ENCODE results near the gene CX3CL1. TPM values are rescaled to one million over a fixed set of nuclear protein-coding genes. Genes with fewer than 3 reads are reported as not detected.

Gene CX3CL1
- total RNA-seq, 1 donor from 2014 or later: 9.6 TPM

GRCh38 chr16:57367116-57367752 is 5.1 kb upstream of the CX3CL1 start:
- H2AFZ ChIP-seq (ENCODE audit: low read depth, low read length): no peak overlapping the region
- no peaks in the 10 kb centered on the region for H3K36me3 ChIP-seq (ENCODE audit: insufficient read depth, low read length)
- H3K9me3 ChIP-seq (ENCODE audit: insufficient read depth, low read depth, low read length): no peaks in the 10 kb centered on the region
- no peak overlapping the region for H3K9ac ChIP-seq (ENCODE audit: low read length)
- Mint-ChIP-seq H3K4me1 (ENCODE audit: low read depth, unreplicated experiment) (no peaks in the 10 kb centered on the region), H3K36me3 (ENCODE audit: low read depth, unreplicated experiment) (no peaks in the 10 kb centered on the region), H3K27ac (ENCODE audit: unreplicated experiment) (no peak overlapping the region), H3K27me3 (ENCODE audit: low read depth, unreplicated experiment) (peaks cover 23% of the 10 kb centered on the region), H3K4me3 (ENCODE audit: unreplicated experiment) (no peak overlapping the region), H3K9me3 (ENCODE audit: unreplicated experiment) (no peaks in the 10 kb centered on the region)
- H3K27ac ChIP-seq (ENCODE audit: low read depth, low read length): no peak overlapping the region
- peaks cover 9% of the 10 kb centered on the region for H3K27me3 ChIP-seq (ENCODE audit: insufficient read depth, low read length)
- no peak for TF ChIP-seq EZH2 (IDR thresholded peaks at IDR 0.05; ENCODE audit: insufficient read depth, low read length)
- TF ChIP-seq CTCF (IDR thresholded peaks at IDR 0.05; ENCODE audit: insufficient read depth, low read depth, low read length): no peak
- H3K4me2 ChIP-seq (ENCODE audit: low read length): no peak overlapping the region
- peaks cover 4% of the 10 kb centered on the region for H3K4me1 ChIP-seq (ENCODE audit: insufficient read depth, low read length)
- H4K20me1 ChIP-seq (ENCODE audit: insufficient read depth, low read length): no peaks in the 10 kb centered on the region
- no peaks in the 10 kb centered on the region for H3K79me2 ChIP-seq (ENCODE audit: insufficient read depth, low read length)
- FAIRE-seq (no peak), DNase-seq (ENCODE audit: low read depth) (peak; percentile 44)
- no peak overlapping the region for H3K4me3 ChIP-seq (ENCODE audit: insufficient read depth, low read depth, low read length)

DNA sequence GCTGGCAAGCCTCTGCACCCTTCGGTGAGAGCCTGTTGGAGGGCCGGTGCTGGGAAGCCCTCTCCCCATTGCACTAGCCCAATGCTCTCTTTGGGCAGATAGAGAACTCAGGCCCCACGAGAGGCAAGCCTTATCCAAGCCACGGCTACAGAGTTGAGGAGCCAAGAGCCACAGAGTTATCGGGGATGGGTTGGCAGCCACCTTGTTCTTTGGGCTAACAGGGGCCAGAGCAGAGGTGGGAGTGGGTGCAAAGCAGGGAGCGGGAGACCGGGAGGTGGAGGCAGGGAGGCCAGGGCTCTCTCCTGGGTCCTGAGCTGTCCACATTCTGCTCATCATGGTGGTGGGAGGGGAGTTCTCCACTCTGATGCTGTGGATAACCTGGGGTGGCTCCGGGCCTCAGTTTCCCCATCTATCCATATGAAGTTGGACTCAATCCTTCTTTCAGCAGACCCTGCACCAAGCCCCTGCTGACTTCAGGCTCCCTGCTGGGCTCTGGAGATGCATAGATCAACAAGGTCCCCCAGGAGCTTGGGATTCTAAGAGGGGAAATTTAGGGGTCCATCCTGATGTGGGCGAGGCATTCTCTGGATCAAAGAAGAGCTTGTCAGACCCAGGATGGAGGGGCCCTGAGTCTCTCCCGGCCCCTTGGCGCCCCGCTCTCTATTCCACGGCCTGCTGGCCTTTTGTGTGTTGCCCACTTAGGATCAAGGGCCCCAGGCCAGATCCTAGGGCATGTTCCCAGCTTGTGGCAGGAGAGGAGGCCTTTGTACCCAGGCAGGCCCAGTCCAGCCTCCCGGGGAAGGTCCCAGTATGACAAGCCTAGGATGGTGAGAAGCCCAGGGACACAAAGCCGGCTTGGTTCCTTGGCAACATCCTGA is 557 bp upstream of the CX3CL1 start:
- peaks cover 3% of the 10 kb centered on the region for H3K27me3 Mint-ChIP-seq (ENCODE audit: low read depth, unreplicated experiment)
- Histone ChIP-seq H3K9me3 (ENCODE audit: insufficient read depth, low read depth, low read length) (no peaks in the 10 kb centered on the region), H3K4me1 (ENCODE audit: insufficient read depth, low read length) (peaks cover 25% of the 10 kb centered on the region), H3K27ac (ENCODE audit: low read depth, low read length) (no peak overlapping the region), H3K4me3 (ENCODE audit: insufficient read depth, low read depth, low read length) (no peak overlapping the region), H3K79me2 (ENCODE audit: insufficient read depth, low read length) (no peaks in the 10 kb centered on the region), H4K20me1 (ENCODE audit: insufficient read depth, low read length) (no peaks in the 10 kb centered on the region), H3K36me3 (ENCODE audit: insufficient read depth, low read length) (no peaks in the 10 kb centered on the region), H2AFZ (ENCODE audit: low read depth, low read length) (peak overlapping the region; percentile 79), H3K27me3 (ENCODE audit: insufficient read depth, low read length) (peaks cover 2% of the 10 kb centered on the region), H3K4me2 (ENCODE audit: low read length) (peak overlapping the region; percentile 84), H3K9ac (ENCODE audit: low read length) (peak overlapping the region; percentile 64)
- peaks cover 17% of the 10 kb centered on the region for H3K4me1 Mint-ChIP-seq (ENCODE audit: low read depth, unreplicated experiment)
- H3K9me3 Mint-ChIP-seq (ENCODE audit: unreplicated experiment): peaks cover 5% of the 10 kb centered on the region
- H3K27ac Mint-ChIP-seq (ENCODE audit: unreplicated experiment): no peak overlapping the region
- TF ChIP-seq EZH2 (IDR thresholded peaks at IDR 0.05; ENCODE audit: insufficient read depth, low read length): no peak
- TF ChIP-seq CTCF (IDR thresholded peaks at IDR 0.05; ENCODE audit: insufficient read depth, low read depth, low read length): no peak
- H3K4me3 Mint-ChIP-seq (ENCODE audit: unreplicated experiment): peak overlapping the region; percentile 78
- FAIRE-seq: no peak
- DNase-seq (ENCODE audit: low read depth): no peak
- no peaks in the 10 kb centered on the region for H3K36me3 Mint-ChIP-seq (ENCODE audit: low read depth, unreplicated experiment)
